ENCODE data around the gene SORCS2. TPM values are rescaled to one million over a fixed set of nuclear protein-coding genes. Genes with fewer than 3 reads are reported as not detected.

The SORCS2 gene
- total and polyA plus RNA-seq, 4 donors = 2.2 to 7.7 (median 2.5) TPM

DNA sequence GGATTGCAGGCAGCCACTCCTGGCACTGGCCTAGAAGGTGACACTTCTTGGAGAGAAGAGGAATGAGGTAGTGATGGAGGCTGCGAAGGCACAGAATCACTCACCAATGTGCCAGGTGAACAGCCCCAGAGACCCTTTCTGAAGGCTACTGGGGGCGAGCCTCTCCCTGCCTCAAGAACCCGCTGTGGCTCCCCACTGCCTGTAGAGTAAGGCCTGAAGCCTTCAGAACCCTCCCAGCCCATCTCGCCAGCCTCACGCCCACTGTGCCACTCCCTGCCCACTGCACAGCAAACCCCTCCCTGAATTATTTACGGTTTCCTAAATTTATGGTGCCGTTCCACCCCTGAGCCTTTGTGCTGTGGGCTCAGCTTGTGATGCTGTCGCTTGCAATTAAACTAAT, 24.2 kb upstream of the SORCS2 start:
- no peak for DNase-seq
- H3K27ac ChIP-seq (ENCODE audit: low read depth in 1 of 2, low read length in 1 of 2) = no peak overlapping the region
- 92 to 93% methylated on average over 8 of the region's 8 CpGs for WGBS, 2 donors
- no peak for ATAC-seq (ENCODE audit: insufficient read depth, low FRiP score)
- no peaks in the 10 kb centered on the region for H3K4me1 ChIP-seq (ENCODE audit: control insufficient read depth in 5 of 5, insufficient read depth in 5 of 5, low read length in 5 of 5)
- TF ChIP-seq, protein P1, sequence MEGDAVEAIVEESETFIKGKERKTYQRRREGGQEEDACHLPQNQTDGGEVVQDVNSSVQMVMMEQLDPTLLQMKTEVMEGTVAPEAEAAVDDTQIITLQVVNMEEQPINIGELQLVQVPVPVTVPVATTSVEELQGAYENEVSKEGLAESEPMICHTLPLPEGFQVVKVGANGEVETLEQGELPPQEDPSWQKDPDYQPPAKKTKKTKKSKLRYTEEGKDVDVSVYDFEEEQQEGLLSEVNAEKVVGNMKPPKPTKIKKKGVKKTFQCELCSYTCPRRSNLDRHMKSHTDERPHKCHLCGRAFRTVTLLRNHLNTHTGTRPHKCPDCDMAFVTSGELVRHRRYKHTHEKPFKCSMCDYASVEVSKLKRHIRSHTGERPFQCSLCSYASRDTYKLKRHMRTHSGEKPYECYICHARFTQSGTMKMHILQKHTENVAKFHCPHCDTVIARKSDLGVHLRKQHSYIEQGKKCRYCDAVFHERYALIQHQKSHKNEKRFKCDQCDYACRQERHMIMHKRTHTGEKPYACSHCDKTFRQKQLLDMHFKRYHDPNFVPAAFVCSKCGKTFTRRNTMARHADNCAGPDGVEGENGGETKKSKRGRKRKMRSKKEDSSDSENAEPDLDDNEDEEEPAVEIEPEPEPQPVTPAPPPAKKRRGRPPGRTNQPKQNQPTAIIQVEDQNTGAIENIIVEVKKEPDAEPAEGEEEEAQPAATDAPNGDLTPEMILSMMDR (IDR thresholded peaks at IDR 0.05; ENCODE audit: control extremely low read depth, extremely low read depth) = no peak
- H3K4me3 ChIP-seq = no peak overlapping the region
- H3K36me3 ChIP-seq (ENCODE audit: control insufficient read depth in 4 of 4, insufficient read depth in 4 of 4, low read length in 4 of 4) = no peaks in the 10 kb centered on the region
- H3K27me3 ChIP-seq (ENCODE audit: control insufficient read depth in 3 of 3, insufficient read depth in 3 of 3, low read length in 2 of 3) = no peaks in the 10 kb centered on the region
- no peaks in the 10 kb centered on the region for H3K9me3 ChIP-seq (ENCODE audit: control insufficient read depth in 4 of 4, insufficient read depth in 3 of 4, low read length in 3 of 4)
- no peak overlapping the region for H3K9ac ChIP-seq (ENCODE audit: insufficient read depth in 1 of 2, low read length in 2 of 2)

DNA sequence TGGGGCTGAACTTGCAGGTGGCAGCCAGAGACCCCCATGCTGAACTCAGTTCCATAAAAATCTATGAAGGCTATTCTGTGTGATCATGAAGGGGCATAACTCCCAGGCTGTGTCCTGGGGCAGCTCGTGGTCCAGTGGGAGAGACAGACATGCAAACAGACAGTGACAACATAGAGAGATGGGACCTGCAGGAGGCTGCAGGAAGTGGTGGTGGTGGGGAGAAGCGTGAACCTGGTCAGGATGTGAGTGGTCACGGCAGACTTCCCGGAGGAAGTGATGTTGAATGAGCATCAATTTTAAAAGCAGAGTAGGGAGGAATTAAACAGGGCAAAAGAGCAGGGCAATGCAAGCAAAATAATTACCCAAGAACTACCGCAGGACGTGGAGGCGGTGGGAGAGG, 23.2 kb upstream of the SORCS2 start:
- no peak for DNase-seq
- ATAC-seq (ENCODE audit: insufficient read depth, low FRiP score) = no peak
- Histone ChIP-seq H3K4me3 (no peak overlapping the region), H3K9me3 (ENCODE audit: control insufficient read depth in 4 of 4, insufficient read depth in 3 of 4, low read length in 3 of 4) (no peaks in the 10 kb centered on the region), H3K4me1 (ENCODE audit: control insufficient read depth in 5 of 5, insufficient read depth in 5 of 5, low read length in 5 of 5) (no peaks in the 10 kb centered on the region), H3K9ac (ENCODE audit: insufficient read depth in 1 of 2, low read length in 2 of 2) (no peak overlapping the region), H3K27ac (ENCODE audit: low read depth in 1 of 2, low read length in 1 of 2) (no peak overlapping the region), H3K36me3 (ENCODE audit: control insufficient read depth in 4 of 4, insufficient read depth in 4 of 4, low read length in 4 of 4) (no peaks in the 10 kb centered on the region), H3K27me3 (ENCODE audit: control insufficient read depth in 3 of 3, insufficient read depth in 3 of 3, low read length in 2 of 3) (no peaks in the 10 kb centered on the region)
- WGBS, 2 donors = 55 to 66% methylated on average over 7 of the region's 7 CpGs
- TF ChIP-seq, protein P1 (IDR thresholded peaks at IDR 0.05; ENCODE audit: control extremely low read depth, extremely low read depth) = no peak

DNA sequence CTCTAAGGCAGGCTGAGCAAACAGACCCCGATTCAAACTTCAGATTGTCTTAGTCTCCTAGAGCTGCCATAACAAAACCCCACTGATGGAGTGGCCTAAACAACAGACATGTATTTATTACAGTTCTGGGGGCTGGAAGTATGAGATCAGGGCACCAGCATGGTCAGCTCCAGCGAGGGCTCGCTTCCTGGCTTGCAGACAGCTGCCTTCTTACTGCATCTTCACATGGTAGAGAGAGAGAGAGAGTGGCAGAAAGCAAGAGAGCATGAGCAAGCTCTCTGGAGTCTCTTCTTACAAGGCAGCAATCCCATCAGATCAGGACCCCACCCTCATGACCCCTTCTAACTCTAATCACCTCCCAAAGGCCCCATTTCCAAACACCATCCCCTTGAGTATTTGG, 22.3 kb upstream of the SORCS2 start:
- H3K27ac ChIP-seq (ENCODE audit: low read depth in 1 of 2, low read length in 1 of 2) = no peak overlapping the region
- no peaks in the 10 kb centered on the region for H3K36me3 ChIP-seq (ENCODE audit: control insufficient read depth in 4 of 4, insufficient read depth in 4 of 4, low read length in 4 of 4)
- 70 to 86% methylated on average over 3 of the region's 3 CpGs for WGBS, 2 donors
- ATAC-seq (ENCODE audit: insufficient read depth, low FRiP score) (no peak), DNase-seq (peak in 1 of 3 donors; percentile 9)
- H3K4me1 ChIP-seq (ENCODE audit: control insufficient read depth in 5 of 5, insufficient read depth in 5 of 5, low read length in 5 of 5) = no peaks in the 10 kb centered on the region
- TF ChIP-seq, protein P1 (IDR thresholded peaks at IDR 0.05; ENCODE audit: control extremely low read depth, extremely low read depth) = no peak
- H3K27me3 ChIP-seq (ENCODE audit: control insufficient read depth in 3 of 3, insufficient read depth in 3 of 3, low read length in 2 of 3) = no peaks in the 10 kb centered on the region
- H3K9me3 ChIP-seq (ENCODE audit: control insufficient read depth in 4 of 4, insufficient read depth in 3 of 4, low read length in 3 of 4) = no peaks in the 10 kb centered on the region
- H3K9ac ChIP-seq (ENCODE audit: insufficient read depth in 1 of 2, low read length in 2 of 2) = no peak overlapping the region
- H3K4me3 ChIP-seq = no peak overlapping the region

DNA sequence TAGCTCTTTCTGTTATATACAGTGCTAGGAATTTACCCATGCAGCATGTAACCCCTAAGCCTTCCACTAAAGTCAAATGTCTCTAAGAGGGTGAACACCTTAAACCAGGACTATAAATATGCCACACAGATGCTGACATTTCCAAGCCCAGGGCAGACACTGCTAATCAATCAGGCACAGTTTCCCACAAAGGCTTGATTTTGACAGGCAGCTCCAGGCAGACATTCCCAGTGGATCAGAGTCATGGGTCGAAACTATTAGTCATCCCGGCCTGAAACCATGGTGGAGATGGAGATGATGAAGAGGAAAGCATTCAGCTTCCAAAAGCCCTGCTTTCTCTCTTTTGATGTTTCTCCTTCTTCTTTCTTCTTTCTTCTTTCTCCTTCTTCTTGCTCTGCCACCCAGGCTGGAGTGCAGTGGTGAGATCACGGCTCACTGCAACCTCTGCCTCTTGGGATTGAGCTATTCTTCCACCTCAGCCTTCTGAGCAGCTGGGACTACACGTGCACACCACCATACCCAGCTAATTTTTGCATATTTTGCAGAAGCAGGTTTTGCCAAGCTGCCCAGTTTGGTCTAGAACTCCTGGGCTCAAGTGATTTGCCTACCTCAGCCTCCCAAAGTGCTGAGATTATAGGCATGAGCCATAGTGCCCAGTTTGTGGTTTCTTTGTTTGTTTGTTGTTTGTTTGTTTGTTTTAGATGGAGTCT, 21.0 kb upstream of the SORCS2 start:
- no peak overlapping the region for H3K4me3 ChIP-seq
- 72 to 83% methylated on average over 4 of the region's 4 CpGs for WGBS, 2 donors
- no peak overlapping the region for H3K9ac ChIP-seq (ENCODE audit: insufficient read depth in 1 of 2, low read length in 2 of 2)
- no peak overlapping the region for H3K27ac ChIP-seq (ENCODE audit: low read depth in 1 of 2, low read length in 1 of 2)
- no peaks in the 10 kb centered on the region for H3K36me3 ChIP-seq (ENCODE audit: control insufficient read depth in 4 of 4, insufficient read depth in 4 of 4, low read length in 4 of 4)
- TF ChIP-seq, protein P1 (IDR thresholded peaks at IDR 0.05; ENCODE audit: control extremely low read depth, extremely low read depth) = no peak
- DNase-seq (no peak), ATAC-seq (ENCODE audit: insufficient read depth, low FRiP score) (no peak)
- H3K4me1 ChIP-seq (ENCODE audit: control insufficient read depth in 5 of 5, insufficient read depth in 5 of 5, low read length in 5 of 5) = no peaks in the 10 kb centered on the region
- H3K27me3 ChIP-seq (ENCODE audit: control insufficient read depth in 3 of 3, insufficient read depth in 3 of 3, low read length in 2 of 3) = no peaks in the 10 kb centered on the region
- H3K9me3 ChIP-seq (ENCODE audit: control insufficient read depth in 4 of 4, insufficient read depth in 3 of 4, low read length in 3 of 4) = no peaks in the 10 kb centered on the region
